ENCODE results near the gene GRIN3B. TPM values are rescaled to one million over a fixed set of nuclear protein-coding genes. Genes with fewer than 3 reads are reported as not detected.

Gene GRIN3B
- total RNA-seq, 1 experiment from 2014 or later = not detected

DNA sequence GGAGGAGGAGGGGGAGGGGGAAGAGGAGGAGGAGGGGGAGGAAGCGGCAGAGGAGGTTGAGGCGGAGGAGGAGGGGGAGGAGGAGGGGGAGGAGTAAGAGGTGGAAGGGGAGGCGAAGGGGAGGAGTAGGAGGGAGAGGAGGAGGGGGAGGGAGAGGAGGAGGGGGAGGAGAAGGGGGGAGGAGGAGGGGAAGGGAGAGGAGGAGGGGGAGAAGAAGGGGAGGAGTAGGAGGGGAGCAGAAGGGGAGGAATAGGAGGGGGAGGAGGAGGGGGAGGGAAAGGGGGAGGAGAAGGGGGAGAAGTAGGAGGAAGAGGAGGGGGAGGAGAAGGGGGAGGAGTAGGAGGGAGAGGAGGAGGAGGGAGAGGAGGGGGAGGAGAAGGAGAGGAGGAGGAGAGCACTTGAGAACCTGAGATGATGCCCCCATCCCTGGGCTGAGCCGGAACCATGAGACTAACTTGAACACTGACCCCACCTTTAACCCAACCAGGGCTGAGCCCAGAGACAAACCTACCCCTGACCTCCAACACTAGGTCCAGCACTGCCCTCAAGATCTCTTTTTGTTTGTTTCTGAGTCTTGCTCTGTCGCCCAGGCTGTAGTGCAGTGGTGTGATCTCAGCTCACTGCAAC lies 52.2 kb downstream of the GRIN3B start:
- no peak overlapping the region for H3K4me3 ChIP-seq
- no peaks in the 10 kb centered on the region for H3K36me3 ChIP-seq
- no peaks in the 10 kb centered on the region for H3K27me3 ChIP-seq
- no peaks in the 10 kb centered on the region for H3K9me3 ChIP-seq
- no peak for DNase-seq

- Histone ChIP-seq H3K4me3 (no peak overlapping the region), H3K36me3 (no peaks in the 10 kb centered on the region), H3K27me3 (no peaks in the 10 kb centered on the region), H3K9me3 (no peaks in the 10 kb centered on the region)
- no peak for DNase-seq
These were observed 53.2 kb downstream of the GRIN3B start for GRCh38 chr19:1053176-1054101.

GRCh38 chr19:1054102-1055027 lies 54.1 kb downstream of the GRIN3B start:
- no peak overlapping the region for H3K4me3 ChIP-seq
- no peaks in the 10 kb centered on the region for H3K27me3 ChIP-seq
- H3K9me3 ChIP-seq = no peaks in the 10 kb centered on the region
- H3K36me3 ChIP-seq = no peaks in the 10 kb centered on the region
- DNase-seq = no peak

DNA sequence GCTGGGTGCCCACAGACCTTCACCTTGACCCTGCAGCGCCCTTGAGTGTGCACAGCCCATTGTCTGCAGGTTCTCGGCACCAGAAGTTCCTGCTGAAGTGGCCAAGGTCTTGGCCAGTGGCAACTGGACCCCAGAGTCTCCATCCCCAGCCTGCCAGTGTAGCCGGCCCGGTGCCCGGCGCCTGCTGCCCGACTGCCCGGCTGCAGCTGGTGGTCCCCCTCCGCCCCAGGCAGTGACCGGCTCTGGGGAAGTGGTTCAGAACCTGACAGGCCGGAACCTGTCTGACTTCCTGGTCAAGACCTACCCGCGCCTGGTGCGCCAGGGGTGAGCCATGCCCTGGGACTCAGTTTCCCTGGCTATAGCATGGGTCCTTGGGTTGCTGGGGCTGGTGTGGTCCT lies 54.8 kb downstream of the GRIN3B start:
- Histone ChIP-seq H3K27me3 (no peaks in the 10 kb centered on the region), H3K36me3 (no peaks in the 10 kb centered on the region), H3K4me3 (no peak overlapping the region), H3K9me3 (no peaks in the 10 kb centered on the region)
- DNase-seq = no peak

DNA sequence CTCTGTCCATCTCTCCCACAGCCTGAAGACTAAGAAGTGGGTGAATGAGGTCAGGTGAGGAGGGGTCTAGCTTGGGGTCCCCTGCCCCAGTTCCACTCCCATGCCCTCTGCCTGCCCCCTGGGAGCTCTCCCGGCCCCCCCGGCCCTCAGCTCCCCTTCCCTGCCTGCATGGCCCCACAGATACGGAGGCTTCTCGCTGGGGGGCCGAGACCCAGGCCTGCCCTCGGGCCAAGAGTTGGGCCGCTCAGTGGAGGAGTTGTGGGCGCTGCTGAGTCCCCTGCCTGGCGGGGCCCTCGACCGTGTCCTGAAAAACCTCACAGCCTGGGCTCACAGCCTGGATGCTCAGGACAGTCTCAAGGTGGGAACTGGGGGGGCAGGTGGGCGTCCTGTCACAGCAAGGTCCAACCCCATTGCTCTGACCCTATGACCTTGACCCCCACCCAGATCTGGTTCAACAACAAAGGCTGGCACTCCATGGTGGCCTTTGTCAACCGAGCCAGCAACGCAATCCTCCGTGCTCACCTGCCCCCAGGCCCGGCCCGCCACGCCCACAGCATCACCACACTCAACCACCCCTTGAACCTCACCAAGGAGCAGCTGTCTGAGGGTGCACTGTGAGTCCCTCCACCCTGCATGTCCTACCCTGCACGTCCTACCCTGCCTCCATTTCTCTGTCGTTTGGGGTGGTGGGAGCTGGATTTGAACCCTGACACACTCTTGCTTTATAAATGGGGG lies 55.8 kb downstream of the GRIN3B start:
- DNase-seq = no peak
- Histone ChIP-seq H3K27me3 (no peaks in the 10 kb centered on the region), H3K36me3 (no peaks in the 10 kb centered on the region), H3K4me3 (no peak overlapping the region), H3K9me3 (no peaks in the 10 kb centered on the region)

DNA sequence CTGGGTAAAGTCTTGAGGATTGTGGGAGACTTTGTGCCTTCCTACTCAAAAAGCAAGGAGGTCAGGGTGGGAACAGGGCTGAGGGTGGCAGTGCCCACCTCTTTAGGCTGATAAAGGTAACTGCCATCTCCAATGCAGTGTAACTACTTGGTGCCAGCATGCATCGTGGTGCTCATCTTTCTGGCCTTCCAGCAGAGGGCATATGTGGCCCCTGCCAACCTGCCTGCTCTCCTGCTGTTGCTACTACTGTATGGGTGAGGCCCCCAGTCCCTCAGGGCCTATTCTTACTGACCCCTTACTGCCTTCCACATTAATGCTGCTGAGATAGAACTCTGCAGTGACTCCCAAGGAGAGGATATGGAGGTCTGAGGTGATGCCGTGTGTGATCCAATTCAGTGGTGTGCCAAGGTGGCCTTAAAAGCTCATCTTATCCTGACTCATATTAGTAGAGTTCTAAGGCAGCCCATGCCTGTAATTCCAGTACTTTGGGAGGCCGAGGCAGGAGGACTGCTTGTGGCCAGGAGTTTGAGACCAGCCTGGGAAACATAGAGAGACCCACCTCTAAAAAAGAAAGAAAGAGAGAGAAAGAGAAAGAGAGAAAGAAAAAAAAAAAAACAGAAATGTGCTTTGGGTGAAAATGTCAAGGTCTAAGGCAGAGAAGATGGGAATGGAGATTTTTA lies 57.1 kb downstream of the GRIN3B start:
- DNase-seq = peak; percentile 42
- no peaks in the 10 kb centered on the region for H3K9me3 ChIP-seq
- H3K4me3 ChIP-seq = no peak overlapping the region
- H3K27me3 ChIP-seq = no peaks in the 10 kb centered on the region
- H3K36me3 ChIP-seq = no peaks in the 10 kb centered on the region

DNA sequence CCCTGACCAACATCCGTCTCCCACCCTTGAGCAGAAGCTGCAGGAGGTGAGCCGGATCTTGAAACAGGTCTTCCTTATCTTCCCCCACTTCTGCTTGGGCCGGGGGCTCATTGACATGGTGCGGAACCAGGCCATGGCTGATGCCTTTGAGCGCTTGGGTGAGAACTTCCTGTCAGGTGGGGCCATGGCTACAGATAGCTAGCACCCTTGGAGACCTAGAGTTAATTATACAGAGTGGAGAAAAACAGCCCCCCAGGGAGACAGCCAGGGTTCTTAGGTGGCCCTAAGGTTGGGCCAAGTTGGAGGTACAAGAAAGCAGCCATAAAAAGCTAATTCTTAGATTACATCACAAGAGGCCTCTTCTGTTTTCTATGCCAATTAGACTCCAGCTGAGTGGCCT lies 57.9 kb downstream of the GRIN3B start:
- no peak for DNase-seq
- H3K9me3 ChIP-seq = no peaks in the 10 kb centered on the region
- H3K4me3 ChIP-seq = no peak overlapping the region
- no peaks in the 10 kb centered on the region for H3K36me3 ChIP-seq
- H3K27me3 ChIP-seq = no peaks in the 10 kb centered on the region

Other genes starting within 250 kb of the GRIN3B start
- not detected in 2 replicates for gene MISP, start 249.3 kb upstream of the GRIN3B start, total RNA-seq (2014; rRNA removed; shearing (Covaris generic); ENCODE audit: low replicate concordance)
- gene PTBP1, start 203.0 kb upstream of the GRIN3B start, total RNA-seq (2014; rRNA removed; shearing (Covaris generic); ENCODE audit: low replicate concordance) = 197 and 260 TPM in 2 replicates
- gene PLPPR3, start 178.5 kb upstream of the GRIN3B start, total RNA-seq (2014; rRNA removed; shearing (Covaris generic); ENCODE audit: low replicate concordance) = not detected in 2 replicates
- not detected in 2 replicates for gene AZU1, start 172.6 kb upstream of the GRIN3B start, total RNA-seq (2014; rRNA removed; shearing (Covaris generic); ENCODE audit: low replicate concordance)
- gene PRTN3, start 159.4 kb upstream of the GRIN3B start, total RNA-seq (2014; rRNA removed; shearing (Covaris generic); ENCODE audit: low replicate concordance) = not detected in 2 replicates
- gene ELANE, start 148.1 kb upstream of the GRIN3B start, total RNA-seq (2014; rRNA removed; shearing (Covaris generic); ENCODE audit: low replicate concordance) = not detected in 2 replicates
- 2.8 TPM in 1 of 2 replicates, not detected in the other for gene CFD, start 140.8 kb upstream of the GRIN3B start, total RNA-seq (2014; rRNA removed; shearing (Covaris generic); ENCODE audit: low replicate concordance)
- gene MED16, start 107.2 kb upstream of the GRIN3B start, total RNA-seq (2014; rRNA removed; shearing (Covaris generic); ENCODE audit: low replicate concordance) = 18.1 and 20.4 TPM in 2 replicates
- not detected in 2 replicates for gene RNU6-9, start 106.9 kb upstream of the GRIN3B start, total RNA-seq (2014; rRNA removed; shearing (Covaris generic); ENCODE audit: low replicate concordance)
- gene R3HDM4, start 87.2 kb upstream of the GRIN3B start, total RNA-seq (2014; rRNA removed; shearing (Covaris generic); ENCODE audit: low replicate concordance) = 6.4 and 9.5 TPM in 2 replicates
- not detected in 2 replicates for gene KISS1R, start 83.1 kb upstream of the GRIN3B start, total RNA-seq (2014; rRNA removed; shearing (Covaris generic); ENCODE audit: low replicate concordance)
- gene ARID3A, start 74.4 kb upstream of the GRIN3B start, total RNA-seq (2014; rRNA removed; shearing (Covaris generic); ENCODE audit: low replicate concordance) = 1.0 and 6.6 TPM in 2 replicates
- 37.8 and 61.8 TPM in 2 replicates for gene WDR18, start 16.1 kb upstream of the GRIN3B start, total RNA-seq (2014; rRNA removed; shearing (Covaris generic); ENCODE audit: low replicate concordance)
- gene TMEM259, start 20.7 kb downstream of the GRIN3B start, total RNA-seq (2014; rRNA removed; shearing (Covaris generic); ENCODE audit: low replicate concordance) = 40.3 and 75.8 TPM in 2 replicates
- gene RNU6-2, start 21.1 kb downstream of the GRIN3B start, total RNA-seq (2014; rRNA removed; shearing (Covaris generic); ENCODE audit: low replicate concordance) = not detected in 2 replicates
- gene CNN2, start 26.2 kb downstream of the GRIN3B start, total RNA-seq (2014; rRNA removed; shearing (Covaris generic); ENCODE audit: low replicate concordance) = 52.7 and 84.9 TPM in 2 replicates
- gene ABCA7, start 39.7 kb downstream of the GRIN3B start, total RNA-seq (2014; rRNA removed; shearing (Covaris generic); ENCODE audit: low replicate concordance) = 0.26 and 4.3 TPM in 2 replicates
- not detected in 2 replicates for gene ARHGAP45, start 66.7 kb downstream of the GRIN3B start, total RNA-seq (2014; rRNA removed; shearing (Covaris generic); ENCODE audit: low replicate concordance)
- 128 and 157 TPM in 2 replicates for gene POLR2E, start 95.0 kb downstream of the GRIN3B start, total RNA-seq (2014; rRNA removed; shearing (Covaris generic); ENCODE audit: low replicate concordance)
- gene GPX4, start 103.6 kb downstream of the GRIN3B start, total RNA-seq (2014; rRNA removed; shearing (Covaris generic); ENCODE audit: low replicate concordance) = 293 and 320 TPM in 2 replicates
- gene SBNO2, start 173.8 kb downstream of the GRIN3B start, total RNA-seq (2014; rRNA removed; shearing (Covaris generic); ENCODE audit: low replicate concordance) = 15.6 and 22.7 TPM in 2 replicates
- gene STK11, start 205.4 kb downstream of the GRIN3B start, total RNA-seq (2014; rRNA removed; shearing (Covaris generic); ENCODE audit: low replicate concordance) = 43.2 and 51.5 TPM in 2 replicates
- 0.30 and 0.35 TPM in 2 replicates for gene CBARP, start 237.6 kb downstream of the GRIN3B start, total RNA-seq (2014; rRNA removed; shearing (Covaris generic); ENCODE audit: low replicate concordance)
- 29.4 and 33.8 TPM in 2 replicates for gene ATP5F1D, start 241.3 kb downstream of the GRIN3B start, total RNA-seq (2014; rRNA removed; shearing (Covaris generic); ENCODE audit: low replicate concordance)
- gene MIDN, start 248.2 kb downstream of the GRIN3B start, total RNA-seq (2014; rRNA removed; shearing (Covaris generic); ENCODE audit: low replicate concordance) = 4.6 and 5.7 TPM in 2 replicates

Measured in MG63 (cell line).